Measurements from ENCODE around the gene NR5A2.

NR5A2 gene

GRCh38 chr1:200058341-200058740 is 30.8 kb downstream of the NR5A2 start:
- no peak for DNase-seq (ENCODE audit: low spot score)
- Mint-ChIP-seq H3K27ac (no peak overlapping the region), H3K27me3 (ENCODE audit: low read depth) (peaks cover 11% of the 10 kb centered on the region), H3K9me3 (no peaks in the 10 kb centered on the region), H3K4me1 (ENCODE audit: low read depth) (no peaks in the 10 kb centered on the region), H3K4me3 (no peak overlapping the region), H3K36me3 (ENCODE audit: low read depth) (no peaks in the 10 kb centered on the region)

- H3K27ac Mint-ChIP-seq: no peak overlapping the region
- no peak overlapping the region for H3K4me3 Mint-ChIP-seq
- DNase-seq (ENCODE audit: low spot score): no peak
- H3K27me3 Mint-ChIP-seq (ENCODE audit: low read depth): peaks cover 15% of the 10 kb centered on the region
- H3K4me1 Mint-ChIP-seq (ENCODE audit: low read depth): no peaks in the 10 kb centered on the region
- no peaks in the 10 kb centered on the region for H3K9me3 Mint-ChIP-seq
- H3K36me3 Mint-ChIP-seq (ENCODE audit: low read depth): no peaks in the 10 kb centered on the region
These were observed 34.6 kb downstream of the NR5A2 start for GRCh38 chr1:200062143-200062542.

DNA sequence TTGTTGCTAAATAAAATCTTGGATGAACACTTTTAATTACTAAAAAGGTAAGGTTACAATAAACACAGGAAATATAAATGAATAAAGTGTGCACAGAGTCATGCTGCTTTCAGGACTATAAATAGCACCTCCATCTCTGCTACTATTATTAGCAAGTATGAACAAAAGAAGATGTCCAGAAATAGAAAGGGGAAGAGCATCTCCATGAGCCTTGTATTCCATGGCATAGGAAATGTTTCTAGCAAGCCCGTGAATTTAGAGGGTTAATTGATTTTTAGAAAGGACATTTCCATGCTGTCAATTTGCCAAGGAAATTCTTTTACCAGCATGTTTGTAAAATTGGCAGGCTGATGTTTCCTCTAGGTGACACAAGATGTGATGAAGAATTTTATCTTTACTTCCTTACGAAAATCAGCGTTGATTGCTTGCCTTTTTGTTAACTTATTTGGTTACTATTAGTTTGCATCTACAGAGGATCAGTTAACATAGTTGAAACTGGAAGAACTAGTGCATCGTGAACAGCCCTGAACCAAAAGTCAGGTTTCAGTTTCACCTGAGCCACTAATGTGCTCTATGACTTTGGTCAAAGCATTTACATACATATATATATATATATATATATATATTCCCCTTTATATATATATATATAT is 45.3 kb downstream of the NR5A2 start:
- no peak overlapping the region for H3K4me3 Mint-ChIP-seq
- no peaks in the 10 kb centered on the region for H3K36me3 Mint-ChIP-seq (ENCODE audit: low read depth)
- DNase-seq (ENCODE audit: low spot score): no peak
- H3K27me3 Mint-ChIP-seq (ENCODE audit: low read depth): peaks cover 46% of the 10 kb centered on the region
- no peaks in the 10 kb centered on the region for H3K4me1 Mint-ChIP-seq (ENCODE audit: low read depth)
- H3K27ac Mint-ChIP-seq: no peak overlapping the region
- H3K9me3 Mint-ChIP-seq: no peaks in the 10 kb centered on the region

DNA sequence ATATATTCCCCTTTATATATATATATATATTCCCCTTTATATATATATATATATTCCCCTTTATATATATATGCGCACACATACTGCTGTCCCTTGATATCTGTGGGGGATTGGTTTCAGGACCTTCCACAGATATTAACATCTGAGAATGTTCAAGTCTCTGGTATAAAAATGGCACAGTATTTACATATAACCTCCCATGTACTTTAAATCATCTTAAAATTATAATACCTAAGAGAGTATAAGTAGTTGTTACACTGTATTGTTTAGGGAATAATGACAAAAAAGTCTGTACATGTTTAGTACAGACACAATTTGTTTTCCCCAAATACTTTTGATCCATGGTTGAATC is 45.8 kb downstream of the NR5A2 start:
- H3K27ac Mint-ChIP-seq: no peak overlapping the region
- DNase-seq (ENCODE audit: low spot score): no peak
- no peaks in the 10 kb centered on the region for H3K4me1 Mint-ChIP-seq (ENCODE audit: low read depth)
- H3K27me3 Mint-ChIP-seq (ENCODE audit: low read depth): peaks cover 46% of the 10 kb centered on the region
- no peak overlapping the region for H3K4me3 Mint-ChIP-seq
- no peaks in the 10 kb centered on the region for H3K9me3 Mint-ChIP-seq
- no peaks in the 10 kb centered on the region for H3K36me3 Mint-ChIP-seq (ENCODE audit: low read depth)

DNA sequence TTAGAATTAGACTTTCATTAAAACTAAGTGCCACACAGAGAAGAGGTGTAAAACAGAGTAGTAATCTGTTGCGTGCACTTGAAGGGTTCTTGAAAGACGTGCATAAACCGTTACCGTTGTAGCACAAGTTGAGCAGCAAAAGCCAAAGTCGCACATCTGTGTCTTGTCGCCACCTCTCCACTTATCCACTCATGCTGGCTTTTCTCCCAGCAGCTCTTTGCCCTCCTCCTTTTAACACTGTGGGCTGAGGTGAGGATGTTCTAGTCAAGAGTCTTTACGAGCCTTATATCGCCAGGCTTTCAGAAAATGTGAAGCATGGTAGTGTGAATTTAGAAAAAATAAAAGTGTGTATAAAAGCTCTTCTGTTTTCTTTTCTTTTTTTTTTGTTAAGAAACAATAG is 48.0 kb downstream of the NR5A2 start:
- H3K27me3 Mint-ChIP-seq (ENCODE audit: low read depth): peaks cover 47% of the 10 kb centered on the region
- H3K4me3 Mint-ChIP-seq: no peak overlapping the region
- no peaks in the 10 kb centered on the region for H3K9me3 Mint-ChIP-seq
- H3K36me3 Mint-ChIP-seq (ENCODE audit: low read depth): no peaks in the 10 kb centered on the region
- no peak overlapping the region for H3K27ac Mint-ChIP-seq
- no peaks in the 10 kb centered on the region for H3K4me1 Mint-ChIP-seq (ENCODE audit: low read depth)
- no peak for DNase-seq (ENCODE audit: low spot score)

DNA sequence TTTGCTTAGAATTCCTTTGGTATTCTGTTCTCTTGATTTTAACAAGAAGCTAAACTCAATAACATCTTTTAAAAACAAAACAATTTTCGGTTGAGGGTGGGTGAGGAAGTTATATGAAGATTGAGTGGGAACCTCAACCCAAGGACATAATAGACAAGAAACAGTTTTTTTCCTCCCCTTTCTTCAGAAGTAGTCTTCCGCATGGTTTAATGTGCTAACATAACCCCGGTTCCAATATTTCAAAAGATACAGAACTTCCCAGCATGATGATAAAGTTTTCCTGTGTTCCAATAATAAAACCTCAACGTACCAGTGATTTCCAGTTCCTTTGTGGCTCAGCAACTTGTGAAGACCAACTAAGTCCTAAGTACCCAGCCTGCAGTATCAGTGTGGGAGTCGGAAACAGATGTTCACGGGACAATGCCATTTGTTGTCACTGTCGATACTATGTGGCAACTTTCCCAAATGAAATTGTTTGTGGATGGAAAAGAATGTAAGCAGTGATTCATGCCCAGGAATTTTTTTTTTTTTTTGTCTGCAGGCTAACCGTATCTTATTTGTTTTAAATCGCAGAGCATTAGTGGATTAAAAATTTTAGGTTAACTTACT is 48.5 kb downstream of the NR5A2 start:
- no peak for DNase-seq (ENCODE audit: low spot score)

GRCh38 chr1:200079232-200079940 is 51.9 kb downstream of the NR5A2 start:
- peaks cover 39% of the 10 kb centered on the region for H3K27me3 Mint-ChIP-seq (ENCODE audit: low read depth)
- no peaks in the 10 kb centered on the region for H3K4me1 Mint-ChIP-seq (ENCODE audit: low read depth)
- no peak overlapping the region for H3K27ac Mint-ChIP-seq
- no peak for DNase-seq (ENCODE audit: low spot score)
- H3K36me3 Mint-ChIP-seq (ENCODE audit: low read depth): no peaks in the 10 kb centered on the region
- H3K4me3 Mint-ChIP-seq: no peak overlapping the region
- no peaks in the 10 kb centered on the region for H3K9me3 Mint-ChIP-seq

More for the DNA sequence above, 48.5 kb downstream of the NR5A2 start:
- no peak overlapping the region for H3K4me3 Mint-ChIP-seq
- no peaks in the 10 kb centered on the region for H3K36me3 Mint-ChIP-seq (ENCODE audit: low read depth)
- H3K27me3 Mint-ChIP-seq (ENCODE audit: low read depth): peaks cover 48% of the 10 kb centered on the region
- H3K27ac Mint-ChIP-seq: no peak overlapping the region
- no peaks in the 10 kb centered on the region for H3K9me3 Mint-ChIP-seq
- no peaks in the 10 kb centered on the region for H3K4me1 Mint-ChIP-seq (ENCODE audit: low read depth)

- no peak for DNase-seq (ENCODE audit: low spot score)
- Mint-ChIP-seq H3K27me3 (ENCODE audit: low read depth) (peaks cover 42% of the 10 kb centered on the region), H3K36me3 (ENCODE audit: low read depth) (no peaks in the 10 kb centered on the region), H3K9me3 (no peaks in the 10 kb centered on the region), H3K4me1 (ENCODE audit: low read depth) (no peaks in the 10 kb centered on the region), H3K4me3 (no peak overlapping the region), H3K27ac (no peak overlapping the region)
These were observed 53.9 kb downstream of the NR5A2 start for GRCh38 chr1:200081151-200081968.

GRCh38 chr1:200081969-200082245 is 54.4 kb downstream of the NR5A2 start:
- no peaks in the 10 kb centered on the region for H3K4me1 Mint-ChIP-seq (ENCODE audit: low read depth)
- DNase-seq (ENCODE audit: low spot score): no peak
- peaks cover 39% of the 10 kb centered on the region for H3K27me3 Mint-ChIP-seq (ENCODE audit: low read depth)
- no peak overlapping the region for H3K4me3 Mint-ChIP-seq
- H3K27ac Mint-ChIP-seq: no peak overlapping the region
- H3K36me3 Mint-ChIP-seq (ENCODE audit: low read depth): no peaks in the 10 kb centered on the region
- H3K9me3 Mint-ChIP-seq: no peaks in the 10 kb centered on the region

- H3K36me3 Mint-ChIP-seq (ENCODE audit: low read depth): no peaks in the 10 kb centered on the region
- H3K27me3 Mint-ChIP-seq (ENCODE audit: low read depth): peaks cover 39% of the 10 kb centered on the region
- no peak overlapping the region for H3K4me3 Mint-ChIP-seq
- H3K4me1 Mint-ChIP-seq (ENCODE audit: low read depth): no peaks in the 10 kb centered on the region
- H3K9me3 Mint-ChIP-seq: no peaks in the 10 kb centered on the region
- DNase-seq (ENCODE audit: low spot score): no peak
- no peak overlapping the region for H3K27ac Mint-ChIP-seq
These were observed 54.8 kb downstream of the NR5A2 start for GRCh38 chr1:200082329-200082728.

- Mint-ChIP-seq H3K27ac (no peak overlapping the region), H3K4me3 (no peak overlapping the region), H3K27me3 (ENCODE audit: low read depth) (peaks cover 10% of the 10 kb centered on the region), H3K9me3 (no peaks in the 10 kb centered on the region), H3K36me3 (ENCODE audit: low read depth) (no peaks in the 10 kb centered on the region), H3K4me1 (ENCODE audit: low read depth) (no peaks in the 10 kb centered on the region)
- no peak for DNase-seq (ENCODE audit: low spot score)
These were observed 63.0 kb downstream of the NR5A2 start for GRCh38 chr1:200090252-200091159.

DNA sequence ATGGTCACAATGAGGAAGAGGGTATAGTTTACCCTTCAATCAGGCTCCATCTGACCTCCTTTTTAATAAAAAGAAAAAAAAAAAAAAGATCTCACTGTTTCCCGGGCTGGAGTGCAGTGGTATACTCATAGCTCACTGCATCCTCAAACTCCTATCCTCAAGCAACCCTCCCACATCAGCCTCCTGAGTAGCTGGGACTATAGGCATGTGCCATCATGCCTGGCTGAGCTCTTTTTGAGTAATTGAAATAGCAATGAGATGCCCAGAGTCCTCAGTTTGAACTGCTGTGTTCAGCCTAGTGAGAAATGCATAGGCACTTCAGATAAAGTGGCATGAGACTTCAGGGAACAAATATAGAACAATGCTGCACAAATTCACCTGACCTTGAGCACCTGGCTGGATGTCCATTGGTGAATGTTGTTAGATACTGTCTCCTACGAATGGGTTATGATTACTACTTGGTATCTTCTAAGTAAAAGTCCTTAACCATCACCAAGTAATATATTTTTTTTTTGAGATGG is 67.6 kb downstream of the NR5A2 start:
- DNase-seq (ENCODE audit: low spot score): no peak
- Mint-ChIP-seq H3K4me1 (ENCODE audit: low read depth) (no peaks in the 10 kb centered on the region), H3K27me3 (ENCODE audit: low read depth) (peaks cover 8% of the 10 kb centered on the region), H3K27ac (no peak overlapping the region), H3K4me3 (no peak overlapping the region), H3K36me3 (ENCODE audit: low read depth) (no peaks in the 10 kb centered on the region), H3K9me3 (no peaks in the 10 kb centered on the region)

DNA sequence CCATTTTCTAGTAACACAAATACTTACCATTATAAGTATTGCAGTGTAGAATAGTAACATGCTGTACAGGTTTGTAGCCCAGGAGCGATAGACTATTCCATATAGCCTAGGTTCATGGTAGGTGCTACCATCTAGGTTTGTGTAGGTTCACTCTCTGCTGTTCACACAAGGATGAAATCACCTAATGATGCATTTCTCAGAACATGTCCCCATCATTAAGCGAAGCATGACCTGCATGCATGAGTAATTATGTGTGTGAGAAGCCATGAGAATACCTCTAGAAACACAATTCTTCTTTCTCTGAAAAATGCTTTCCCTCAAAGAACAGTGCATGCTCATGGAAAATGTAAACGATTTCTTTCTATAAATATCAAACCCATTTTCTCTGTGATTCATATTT is 69.3 kb downstream of the NR5A2 start:
- H3K27me3 Mint-ChIP-seq (ENCODE audit: low read depth): peaks cover 8% of the 10 kb centered on the region
- H3K4me3 Mint-ChIP-seq: no peak overlapping the region
- no peak for DNase-seq (ENCODE audit: low spot score)
- H3K36me3 Mint-ChIP-seq (ENCODE audit: low read depth): no peaks in the 10 kb centered on the region
- no peaks in the 10 kb centered on the region for H3K4me1 Mint-ChIP-seq (ENCODE audit: low read depth)
- no peaks in the 10 kb centered on the region for H3K9me3 Mint-ChIP-seq
- no peak overlapping the region for H3K27ac Mint-ChIP-seq
